HEK293T (cell line): ENCODE measurements around the gene PBX4.

Experiments used
- CTCF ChIA-PET: fragments of 350-600 bp; formaldehyde crosslinking; extraction: SDS; loops from one replicate; lab custom pipeline; 2021; ENCODE audit warnings: antibody characterized with exemption, inconsistent platforms; lab: Yijun Ruan, JAX
- POLR2A ChIA-PET: fragments of 350-600 bp; formaldehyde crosslinking; extraction: SDS; loops from one replicate; lab custom pipeline; 2020; ENCODE audit warnings: antibody characterized with exemption, inconsistent platforms; lab: Yijun Ruan, JAX
- DNase-seq: peaks from one replicate; pipeline ENCODE4 v3.0.0; 2012; ENCODE audit warnings: mixed read lengths; ENCODE audit errors: extremely low spot score
- BHLHE40 ChIP-seq: fragments of 450-650 bp; IDR thresholded peaks from 2 replicates; pipeline ENCODE4 v1.6.1; 2016; ENCODE audit warnings: mild to moderate bottlenecking, moderate library complexity, borderline replicate concordance
- CTBP1 ChIP-seq: fragments of 450-650 bp; IDR thresholded peaks from 2 replicates; pipeline ENCODE4 v1.6.1; 2016; ENCODE audit warnings: borderline replicate concordance
- FOXA1 ChIP-seq: fragments of 450-650 bp; IDR thresholded peaks from 2 replicates; pipeline ENCODE4 v1.6.1; 2016; ENCODE audit warnings: mild to moderate bottlenecking
- FOXK2 ChIP-seq: fragments of 450-650 bp; IDR thresholded peaks from 2 replicates; pipeline ENCODE4 v1.6.1; 2016; ENCODE audit warnings: mild to moderate bottlenecking
- HDGF ChIP-seq: fragments of 450-650 bp; IDR thresholded peaks from 2 replicates; pipeline ENCODE4 v1.6.1; 2017; ENCODE audit warnings: antibody characterized with exemption, borderline replicate concordance
- NFRKB ChIP-seq: fragments of 450-650 bp; IDR thresholded peaks from 2 replicates; pipeline ENCODE4 v1.6.1; 2016; ENCODE audit warnings: mild to moderate bottlenecking, moderate library complexity
- SP1 ChIP-seq: fragments of 450-650 bp; IDR thresholded peaks from 2 replicates; pipeline ENCODE4 v1.6.1; 2017
- SUZ12 ChIP-seq: fragments of 450-650 bp; IDR thresholded peaks from 2 replicates; pipeline ENCODE4 v1.6.1; 2016; ENCODE audit warnings: mild to moderate bottlenecking
- TARDBP ChIP-seq: fragments of 450-650 bp; IDR thresholded peaks from 2 replicates; pipeline ENCODE4 v1.6.1; 2016

Gene PBX4

DNA sequence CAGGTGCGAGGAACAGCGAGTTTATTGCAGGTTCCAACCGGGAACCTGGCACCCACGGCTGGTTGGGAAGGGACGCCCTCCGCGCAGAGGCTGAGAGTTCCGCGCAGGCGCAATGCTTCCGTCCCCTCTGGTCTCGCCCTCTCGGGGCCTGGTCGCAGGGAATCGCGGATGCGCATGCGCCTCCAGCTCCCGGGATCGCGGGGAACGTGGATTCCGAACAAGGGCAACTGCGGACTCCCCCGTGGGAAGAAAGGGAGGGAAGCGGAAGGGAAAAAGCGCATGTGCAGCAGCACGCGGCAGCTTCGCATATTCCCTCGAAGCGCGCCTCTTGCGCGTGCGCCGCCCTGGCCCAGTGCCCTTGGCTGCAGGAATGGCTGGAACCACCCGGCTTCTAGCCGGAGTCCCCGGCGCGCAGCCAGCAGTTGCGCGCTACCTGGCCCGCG lies 104.3 kb downstream of the PBX4 start:
- ChIA-PET CTCF (no interaction called here), POLR2A (interaction anchor here (0.6 to 1.3 kb wide), 2 partner anchors 9 to 70 kb away, joined by 3 to 5 read pairs; no protein-coding TSS in a partner anchor)
- TF ChIP-seq SP1 (no peak), HDGF (no peak), FOXA1 (no peak), FOXK2 (no peak), BHLHE40 (no peak), SUZ12 (no peak), CTBP1 (no peak), NFRKB (no peak), TARDBP (no peak)
- DNase-seq: no peak

DNA sequence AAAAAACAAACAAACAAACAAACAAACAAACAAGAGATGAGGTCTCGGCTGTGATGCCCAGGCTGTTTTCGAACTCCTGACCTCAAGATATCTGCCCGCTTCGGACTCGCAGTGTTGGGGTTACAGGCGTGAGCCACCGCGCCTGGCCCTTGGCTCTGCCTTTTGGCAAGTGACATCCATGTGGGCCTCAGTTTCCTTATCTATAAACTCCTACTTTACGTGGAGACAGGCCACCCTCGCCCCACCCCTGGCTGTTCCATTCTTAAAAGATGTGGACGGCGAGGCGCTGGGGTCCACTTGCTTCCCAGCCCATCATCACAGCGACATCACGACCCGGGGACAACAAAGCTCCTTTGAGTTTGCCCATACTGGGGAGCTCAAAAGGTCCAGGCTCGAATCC lies 104.8 kb downstream of the PBX4 start:
- CTCF ChIA-PET: no interaction called here
- POLR2A ChIA-PET: interaction anchor here (0.6 kb wide), 1 partner anchor 70 kb away, joined by 3 read pairs; no protein-coding TSS in a partner anchor
- no peak for TF ChIP-seq FOXA1

More for the DNA sequence above, 104.8 kb downstream of the PBX4 start:
- DNase-seq: no peak
